EH (cell line): ENCODE results near the gene ZFY.

ENCODE experiments used
- DNase-seq: peaks from one replicate; pipeline ENCODE4 v3.0.0-alpha.2; 2015; ENCODE audit warnings: low read depth

Gene ZFY

GRCh38 chrY:2934861-2935715 lies at the start of gene ZFY:
Gene ZFY, plus strand, starts transcription at chrY:2935381. Its CDS starts 18,556 bp downstream, at chrY:2953937.
- DNase-seq: peak; percentile 67

GRCh38 chrY:2885880-2886279 lies 49.3 kb upstream of the ZFY start:
- DNase-seq: no peak

- peak; percentile 87 for DNase-seq
These were observed 47.8 kb upstream of the ZFY start for GRCh38 chrY:2887386-2887785.

- DNase-seq: peak; percentile 72
These were observed 47.2 kb upstream of the ZFY start for GRCh38 chrY:2887955-2888354.

GRCh38 chrY:2893471-2893870 lies 41.7 kb upstream of the ZFY start:
- DNase-seq: no peak

- DNase-seq: no peak
These were observed 39.1 kb upstream of the ZFY start for GRCh38 chrY:2896050-2896449.

- DNase-seq: peak; percentile 81
These were observed 27.8 kb upstream of the ZFY start for GRCh38 chrY:2907356-2907755.

- DNase-seq: peak; percentile 67
These were observed 21.9 kb upstream of the ZFY start for GRCh38 chrY:2913066-2913815.

GRCh38 chrY:2934078-2934477 lies 1.1 kb upstream of the ZFY start:
- peak; percentile 20 for DNase-seq

- DNase-seq: peak; percentile 92
These were observed 695 bp downstream of the ZFY start for GRCh38 chrY:2935716-2936435.

- no peak for DNase-seq
These were observed 1.2 kb downstream of the ZFY start for GRCh38 chrY:2936436-2936750.

GRCh38 chrY:2937149-2937548 lies 2.0 kb downstream of the ZFY start:
- no peak for DNase-seq

- no peak for DNase-seq
These were observed 14.5 kb downstream of the ZFY start for GRCh38 chrY:2949590-2950252.

GRCh38 chrY:2950655-2951054 lies 15.5 kb downstream of the ZFY start:
- DNase-seq: no peak

GRCh38 chrY:2952912-2953311 lies 17.7 kb downstream of the ZFY start:
- peak; percentile 1 for DNase-seq

- no peak for DNase-seq
These were observed 19.6 kb downstream of the ZFY start for GRCh38 chrY:2954735-2955134.

- DNase-seq: no peak
These were observed 20.4 kb downstream of the ZFY start for GRCh38 chrY:2955561-2955960.

- no peak for DNase-seq
These were observed 26.9 kb downstream of the ZFY start for GRCh38 chrY:2962061-2962460.

GRCh38 chrY:2964814-2965213 lies 29.6 kb downstream of the ZFY start:
- DNase-seq: no peak

GRCh38 chrY:2965629-2966028 lies 30.4 kb downstream of the ZFY start:
- DNase-seq: no peak

GRCh38 chrY:2969561-2969960 lies 34.4 kb downstream of the ZFY start:
- DNase-seq: peak; percentile 15

GRCh38 chrY:2972708-2973107 lies 37.5 kb downstream of the ZFY start:
- DNase-seq: no peak
